Testis (tissue), 2 donors: Measurements from ENCODE around the gene RNF38.

Experiments used
- CTCF ChIP-seq, 3 experiments: fragments of 450-650 bp in 2 of 3; fragments of 200-600 bp in 1 of 3; sonication (generic) in 1 of 3; IDR thresholded peaks; one replicate each; pipeline ENCODE4 v1.5.1; 2016 to 2019; ENCODE audit warnings: antibody characterized with exemption in 3 of 3, mild to moderate bottlenecking in 2 of 3, moderate library complexity in 1 of 3
- POLR2A ChIP-seq: fragments of 450-650 bp; IDR thresholded peaks from one replicate; pipeline ENCODE4 v1.6.1; 2017; ENCODE audit warnings: antibody characterized with exemption, mild to moderate bottlenecking, moderate library complexity

- TF ChIP-seq CTCF (IDR thresholded peaks at IDR 0.05) (no peak), POLR2A (no peak)
Measured at GRCh38 chr9:36445800-36446361, 45.8 kb upstream of the RNF38 start.
